Astrocyte of the spinal cord (primary cell): ENCODE results near the gene VAMP8.

Experiments
- DNase-seq: peaks from one replicate; pipeline ENCODE4 v3.0.0; 2011; ENCODE audit warnings: low read depth, low spot score
- H3K4me3 ChIP-seq: 2 replicates; pipeline ENCODE4 v1.5.1; 2011; ENCODE audit warnings: low read depth, mild to moderate bottlenecking, low read length, moderate library complexity
- CTCF ChIP-seq: IDR thresholded peaks from 2 replicates; pipeline ENCODE4 v1.5.1; 2012; ENCODE audit warnings: low read depth, mild to moderate bottlenecking, low read length, inconsistent platforms
- in situ Hi-C: cut with HindIII; loops from 2 replicates; pipeline ENCODE4 v1.10.0; 2017; ENCODE audit warnings: low sequenced_read_pairs

VAMP8 gene

DNA sequence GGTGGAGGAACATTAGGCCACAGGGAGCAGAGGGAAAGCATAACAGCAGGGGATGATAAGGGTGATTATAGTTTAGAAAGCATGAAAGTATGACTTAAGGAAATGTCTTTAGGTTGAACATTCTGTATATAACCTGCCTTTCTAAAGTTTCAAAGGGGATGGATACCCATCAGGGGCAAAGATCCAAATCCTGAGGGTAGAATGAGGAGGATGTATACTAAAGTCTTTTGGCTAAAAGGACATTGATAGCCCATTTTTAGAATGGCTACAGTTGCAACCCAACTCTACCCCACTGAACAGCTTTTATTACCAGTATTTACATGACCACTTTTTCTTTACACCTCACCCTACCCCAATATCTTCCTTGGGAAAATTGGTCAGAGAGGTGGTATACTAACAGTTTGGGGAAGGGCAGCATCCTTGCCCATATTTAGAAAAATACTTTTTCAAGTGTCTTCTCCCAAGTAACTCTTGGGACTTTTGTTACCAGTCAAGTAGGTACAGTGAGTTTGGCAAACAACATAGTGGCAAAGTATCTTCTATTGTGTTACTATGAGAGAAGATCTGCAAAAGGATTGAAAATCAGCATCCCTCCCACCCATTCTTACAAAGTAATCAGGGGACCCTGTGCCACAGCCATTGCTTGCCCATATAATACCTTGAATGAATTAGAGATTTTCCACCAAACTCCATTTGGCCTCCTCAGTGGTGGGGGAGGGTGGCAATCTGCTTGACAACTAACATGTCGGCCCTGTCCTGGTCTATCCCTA is 30.1 kb upstream of the VAMP8 start:
- no peak for TF ChIP-seq CTCF
- in situ Hi-C loops = loop anchor here (25.0 kb wide), 1 partner anchor 135 kb away; the partner anchor contains the start of genes CAPG and SH2D6

GRCh38 chr2:85547859-85548607 is 29.4 kb upstream of the VAMP8 start:
- in situ Hi-C loops = loop anchor here (25.0 kb wide), 1 partner anchor 136 kb away; the partner anchor contains the start of genes CAPG and SH2D6
- TF ChIP-seq CTCF = no peak
- H3K4me3 ChIP-seq = no peak overlapping the region
- no peak for DNase-seq

More for the DNA sequence above, 30.1 kb upstream of the VAMP8 start:
- no peak overlapping the region for H3K4me3 ChIP-seq
- no peak for DNase-seq

GRCh38 chr2:85548608-85548900 is 28.8 kb upstream of the VAMP8 start:
- no peak for DNase-seq
- no peak for TF ChIP-seq CTCF
- in situ Hi-C loops = loop anchor here (25.0 kb wide), 1 partner anchor 136 kb away; the partner anchor contains the start of genes CAPG and SH2D6
- H3K4me3 ChIP-seq = no peak overlapping the region

- no peak overlapping the region for H3K4me3 ChIP-seq
- in situ Hi-C loops = loop anchor here (25.0 kb wide), 1 partner anchor 137 kb away; the partner anchor contains the start of genes CAPG and SH2D6
- DNase-seq = no peak
- no peak for TF ChIP-seq CTCF
Measured at GRCh38 chr2:85549095-85549494, 28.3 kb upstream of the VAMP8 start.

GRCh38 chr2:85549826-85550225 is 27.6 kb upstream of the VAMP8 start:
- in situ Hi-C loops = loop anchor here (25.0 kb wide), 1 partner anchor 138 kb away; the partner anchor contains the start of genes CAPG and SH2D6
- DNase-seq = peak; percentile 89
- no peak overlapping the region for H3K4me3 ChIP-seq
- TF ChIP-seq CTCF = no peak

DNA sequence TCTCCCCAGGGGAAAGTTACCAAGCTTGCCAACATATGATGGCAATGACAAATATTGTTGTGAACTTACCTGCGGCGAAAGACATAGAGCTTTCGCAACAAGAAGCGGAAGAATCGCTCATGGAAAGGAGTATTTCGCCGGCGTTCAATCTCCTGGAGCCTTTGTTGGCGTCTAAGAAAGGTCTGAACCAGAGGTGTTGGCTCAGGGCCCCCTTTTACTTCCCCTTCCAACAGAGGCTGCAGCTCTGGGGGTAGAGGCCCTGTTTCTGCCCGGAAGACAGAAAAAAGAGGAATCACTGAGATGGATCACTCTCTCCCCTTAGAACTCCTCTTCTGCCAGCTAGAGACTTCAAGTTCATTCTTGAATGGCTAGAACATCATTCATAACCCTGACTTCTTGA is 26.9 kb upstream of the VAMP8 start:
- TF ChIP-seq CTCF = no peak
- no peak for DNase-seq
- no peak overlapping the region for H3K4me3 ChIP-seq
- in situ Hi-C loops = no loop called here
